Loucy (cell line): ENCODE results near the gene NUP88.

ENCODE experiments used
- CTCF ChIP-seq: fragments of 200-600 bp; sonication (generic); conservative IDR thresholded peaks from 2 replicates; pipeline ENCODE4 v1.5.1; 2014; ENCODE audit warnings: mild to moderate bottlenecking, antibody characterized with exemption, low read length
- EZH2phosphoT487 ChIP-seq: fragments of 200-600 bp; IDR thresholded peaks from 2 replicates; pipeline ENCODE4 v1.6.1; 2018; ENCODE audit warnings: antibody characterized with exemption, mild to moderate bottlenecking, moderate library complexity, borderline replicate concordance

GRCh38 chr17:5354310-5354709 is 65.2 kb downstream of the NUP88 start:
- no peak for TF ChIP-seq CTCF
- TF ChIP-seq EZH2phosphoT487 = no peak
